ENCODE data around the gene BAIAP2. TPM values are rescaled to one million over a fixed set of nuclear protein-coding genes. Genes with fewer than 3 reads are reported as not detected.

Gene BAIAP2
- total and polyA plus RNA-seq, 2 of the 13 experiments (the other 11 are each of a cell fraction or from before 2014, with no cell fraction given): 22.5 to 24.0 TPM

DNA sequence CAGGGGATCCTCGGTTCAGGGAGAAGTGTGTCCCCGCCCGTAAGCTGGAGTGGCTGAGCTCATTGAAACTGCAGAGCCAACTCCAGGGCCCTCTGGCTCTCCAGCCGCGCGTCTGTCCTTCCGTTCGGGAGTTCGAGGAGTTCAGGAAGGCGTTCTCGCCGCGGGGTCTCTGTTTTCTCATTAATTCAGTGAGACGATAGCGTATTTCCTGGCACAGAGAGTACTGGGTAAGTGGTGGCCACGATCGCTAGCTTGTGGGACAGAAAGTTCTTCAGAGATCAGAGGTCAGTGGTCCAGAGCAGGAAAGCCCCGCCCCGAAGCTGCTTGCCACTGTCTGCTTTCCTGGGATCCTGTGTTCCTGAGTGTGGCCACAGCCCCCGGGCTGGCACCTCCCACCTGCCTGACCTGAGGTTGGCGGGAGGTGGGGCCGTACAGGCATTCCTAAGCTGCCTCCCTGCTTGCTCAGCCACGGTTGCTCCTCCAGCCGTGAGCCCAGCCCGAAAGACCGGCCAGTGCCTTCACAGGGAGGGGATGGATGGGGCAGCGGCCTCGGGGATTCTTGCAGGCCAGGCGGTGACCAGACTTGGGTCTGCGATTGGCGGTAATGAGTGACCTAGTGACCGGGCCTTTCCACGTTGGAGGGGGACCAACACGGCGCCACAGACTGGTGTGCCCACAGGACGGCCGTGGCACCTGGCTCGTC is 8.9 kb downstream of the BAIAP2 start (continued):
- TF ChIP-seq ARNT2 (CRISPR knock-in tag; IDR thresholded peaks at IDR 0.05; ENCODE audit: low read depth) (peak; percentile 49; the same call in 1 of the 2 replicates), ZNF24 (IDR thresholded peaks at IDR 0.05) (no peak), CREM (IDR thresholded peaks at IDR 0.05) (no peak; the same call in 1 of the 2 replicates), CREM (CRISPR knock-in tag; IDR thresholded peaks at IDR 0.05) (no peak), MEF2D (CRISPR knock-in tag; IDR thresholded peaks at IDR 0.05) (peak; percentile 73), MAFK (conservative IDR thresholded peaks at IDR 0.05 in 1 of 2, IDR thresholded peaks at IDR 0.05 in 1 of 2; ENCODE audit: low read length in 2 of 2) (no peak), NFIC (IDR thresholded peaks at IDR 0.05; ENCODE audit: low read length) (no peak), SOX5 (CRISPR knock-in tag; IDR thresholded peaks at IDR 0.05; ENCODE audit: borderline replicate concordance) (no peak), HNRNPUL1 (IDR thresholded peaks at IDR 0.05; ENCODE audit: low read depth, low read length) (no peak), ZNF30 (CRISPR knock-in tag; IDR thresholded peaks at IDR 0.05) (no peak), TAF15 (IDR thresholded peaks at IDR 0.05; ENCODE audit: low read depth, low read length, poor library complexity, severe bottlenecking) (no peak), NFE2L1 (CRISPR knock-in tag; IDR thresholded peaks at IDR 0.05; ENCODE audit: borderline replicate concordance) (no peak), NFKBIZ (CRISPR knock-in tag; IDR thresholded peaks at IDR 0.05) (no peak), ZBTB14 (CRISPR knock-in tag; IDR thresholded peaks at IDR 0.05) (no peak), RXRA (CRISPR knock-in tag; IDR thresholded peaks at IDR 0.05) (peak; percentile 75), KAT2B (IDR thresholded peaks at IDR 0.05; ENCODE audit: borderline replicate concordance, low read depth, low read length) (no peak), ZNF709 (CRISPR knock-in tag; IDR thresholded peaks at IDR 0.05) (peak; percentile 40; the same call in 1 of the 2 replicates), SALL2 (CRISPR knock-in tag; IDR thresholded peaks at IDR 0.05) (peak; percentile 38), RFX5 (IDR thresholded peaks at IDR 0.05; ENCODE audit: low read depth, low read length) (no peak), ZNF207 (IDR thresholded peaks at IDR 0.05; ENCODE audit: borderline replicate concordance) (no peak), SKI (IDR thresholded peaks at IDR 0.05; ENCODE audit: partially characterized antibody) (peak; percentile 35)
- TF ChIP-seq, protein P1, sequence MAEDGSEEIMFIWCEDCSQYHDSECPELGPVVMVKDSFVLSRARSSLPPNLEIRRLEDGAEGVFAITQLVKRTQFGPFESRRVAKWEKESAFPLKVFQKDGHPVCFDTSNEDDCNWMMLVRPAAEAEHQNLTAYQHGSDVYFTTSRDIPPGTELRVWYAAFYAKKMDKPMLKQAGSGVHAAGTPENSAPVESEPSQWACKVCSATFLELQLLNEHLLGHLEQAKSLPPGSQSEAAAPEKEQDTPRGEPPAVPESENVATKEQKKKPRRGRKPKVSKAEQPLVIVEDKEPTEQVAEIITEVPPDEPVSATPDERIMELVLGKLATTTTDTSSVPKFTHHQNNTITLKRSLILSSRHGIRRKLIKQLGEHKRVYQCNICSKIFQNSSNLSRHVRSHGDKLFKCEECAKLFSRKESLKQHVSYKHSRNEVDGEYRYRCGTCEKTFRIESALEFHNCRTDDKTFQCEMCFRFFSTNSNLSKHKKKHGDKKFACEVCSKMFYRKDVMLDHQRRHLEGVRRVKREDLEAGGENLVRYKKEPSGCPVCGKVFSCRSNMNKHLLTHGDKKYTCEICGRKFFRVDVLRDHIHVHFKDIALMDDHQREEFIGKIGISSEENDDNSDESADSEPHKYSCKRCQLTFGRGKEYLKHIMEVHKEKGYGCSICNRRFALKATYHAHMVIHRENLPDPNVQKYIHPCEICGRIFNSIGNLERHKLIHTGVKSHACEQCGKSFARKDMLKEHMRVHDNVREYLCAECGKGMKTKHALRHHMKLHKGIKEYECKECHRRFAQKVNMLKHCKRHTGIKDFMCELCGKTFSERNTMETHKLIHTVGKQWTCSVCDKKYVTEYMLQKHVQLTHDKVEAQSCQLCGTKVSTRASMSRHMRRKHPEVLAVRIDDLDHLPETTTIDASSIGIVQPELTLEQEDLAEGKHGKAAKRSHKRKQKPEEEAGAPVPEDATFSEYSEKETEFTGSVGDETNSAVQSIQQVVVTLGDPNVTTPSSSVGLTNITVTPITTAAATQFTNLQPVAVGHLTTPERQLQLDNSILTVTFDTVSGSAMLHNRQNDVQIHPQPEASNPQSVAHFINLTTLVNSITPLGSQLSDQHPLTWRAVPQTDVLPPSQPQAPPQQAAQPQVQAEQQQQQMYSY (CRISPR knock-in tag; IDR thresholded peaks at IDR 0.05): no peak
- TF ChIP-seq, protein P2, sequence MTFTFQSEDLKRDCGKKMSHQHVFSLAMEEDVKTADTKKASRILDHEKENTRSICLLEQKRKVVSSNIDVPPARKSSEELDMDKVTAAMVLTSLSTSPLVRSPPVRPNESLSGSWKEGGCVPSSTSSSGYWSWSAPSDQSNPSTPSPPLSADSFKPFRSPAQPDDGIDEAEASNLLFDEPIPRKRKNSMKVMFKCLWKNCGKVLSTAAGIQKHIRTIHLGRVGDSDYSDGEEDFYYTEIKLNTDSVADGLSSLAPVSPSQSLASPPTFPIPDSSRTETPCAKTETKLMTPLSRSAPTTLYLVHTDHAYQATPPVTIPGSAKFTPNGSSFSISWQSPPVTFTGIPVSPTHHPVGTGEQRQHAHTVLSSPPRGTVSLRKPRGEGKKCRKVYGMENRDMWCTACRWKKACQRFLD (CRISPR knock-in tag; IDR thresholded peaks at IDR 0.05; ENCODE audit: borderline replicate concordance): peak; percentile 41; the same call in 1 of the 2 replicates
- TF ChIP-seq, protein P3, sequence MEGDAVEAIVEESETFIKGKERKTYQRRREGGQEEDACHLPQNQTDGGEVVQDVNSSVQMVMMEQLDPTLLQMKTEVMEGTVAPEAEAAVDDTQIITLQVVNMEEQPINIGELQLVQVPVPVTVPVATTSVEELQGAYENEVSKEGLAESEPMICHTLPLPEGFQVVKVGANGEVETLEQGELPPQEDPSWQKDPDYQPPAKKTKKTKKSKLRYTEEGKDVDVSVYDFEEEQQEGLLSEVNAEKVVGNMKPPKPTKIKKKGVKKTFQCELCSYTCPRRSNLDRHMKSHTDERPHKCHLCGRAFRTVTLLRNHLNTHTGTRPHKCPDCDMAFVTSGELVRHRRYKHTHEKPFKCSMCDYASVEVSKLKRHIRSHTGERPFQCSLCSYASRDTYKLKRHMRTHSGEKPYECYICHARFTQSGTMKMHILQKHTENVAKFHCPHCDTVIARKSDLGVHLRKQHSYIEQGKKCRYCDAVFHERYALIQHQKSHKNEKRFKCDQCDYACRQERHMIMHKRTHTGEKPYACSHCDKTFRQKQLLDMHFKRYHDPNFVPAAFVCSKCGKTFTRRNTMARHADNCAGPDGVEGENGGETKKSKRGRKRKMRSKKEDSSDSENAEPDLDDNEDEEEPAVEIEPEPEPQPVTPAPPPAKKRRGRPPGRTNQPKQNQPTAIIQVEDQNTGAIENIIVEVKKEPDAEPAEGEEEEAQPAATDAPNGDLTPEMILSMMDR (CRISPR knock-in tag; IDR thresholded peaks at IDR 0.05): no peak
